Activated gamma-delta T cell treated with anti-CD3 and anti-CD28 coated beads, Interleukin-2, amount 50 U/mL, for 16 hours (primary cell): ENCODE measurements around the gene SPATS2.

ENCODE experiments used
- DNase-seq: peaks from one replicate; pipeline ENCODE4 v3.0.0-alpha.2; 2020; ENCODE audit warnings: low read depth

SPATS2 gene

DNA sequence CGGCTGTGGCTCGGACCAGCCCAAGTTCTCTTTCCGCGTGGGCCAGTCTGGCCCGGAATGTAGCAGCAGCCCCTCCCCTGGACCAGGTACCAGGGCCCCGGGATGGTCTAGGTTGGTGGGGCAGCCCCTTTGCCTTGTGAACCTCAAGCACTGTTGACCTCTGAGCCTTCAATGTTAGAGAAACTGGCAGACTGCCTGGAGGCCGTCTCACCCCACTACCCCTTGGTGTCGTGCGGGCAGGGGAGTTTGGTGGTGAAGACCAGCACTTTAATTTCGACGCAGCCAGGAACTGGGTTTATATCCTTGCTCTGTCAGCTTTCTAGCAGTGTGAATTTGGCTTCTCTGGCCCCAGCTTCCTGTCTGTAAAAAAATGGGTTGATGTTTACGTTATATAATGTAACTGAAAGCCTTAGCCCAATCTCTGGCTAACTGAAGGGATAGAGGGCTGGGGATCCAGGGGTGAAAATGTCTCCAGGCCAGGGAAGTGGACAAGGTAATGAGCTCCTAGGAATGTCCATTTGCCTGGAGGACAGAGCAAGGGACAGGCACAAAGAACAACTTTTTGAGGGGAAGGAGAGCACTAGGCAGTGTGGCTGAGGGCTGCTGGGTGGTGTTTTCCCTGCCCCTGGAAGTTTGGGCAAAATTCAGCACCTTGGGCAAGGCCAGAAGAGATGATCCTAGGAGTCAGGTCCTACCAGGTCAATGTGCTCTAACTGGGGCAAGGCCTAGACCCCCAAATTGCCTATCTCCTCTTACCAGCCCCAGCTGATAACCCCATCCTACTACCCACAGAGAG is 189.3 kb downstream of the SPATS2 start:
- DNase-seq: no peak

GRCh38 chr12:49557187-49557916 is 190.1 kb downstream of the SPATS2 start:
- no peak for DNase-seq

DNA sequence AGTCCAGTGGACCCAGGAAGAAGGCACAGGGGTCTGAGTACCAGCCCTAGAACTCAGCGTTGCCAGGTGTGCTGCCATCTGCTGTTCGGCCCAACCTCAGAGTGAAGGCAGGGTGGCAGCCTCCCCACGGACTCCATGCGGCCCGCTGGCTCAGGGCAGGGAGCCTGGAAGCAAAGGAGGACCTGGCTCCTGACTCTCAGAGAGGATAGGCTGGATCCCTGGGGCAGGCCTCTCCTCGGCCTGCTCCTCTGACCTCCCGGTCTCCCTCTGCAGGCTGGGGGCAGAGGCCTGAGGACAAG is 190.6 kb downstream of the SPATS2 start:
- no peak for DNase-seq

DNA sequence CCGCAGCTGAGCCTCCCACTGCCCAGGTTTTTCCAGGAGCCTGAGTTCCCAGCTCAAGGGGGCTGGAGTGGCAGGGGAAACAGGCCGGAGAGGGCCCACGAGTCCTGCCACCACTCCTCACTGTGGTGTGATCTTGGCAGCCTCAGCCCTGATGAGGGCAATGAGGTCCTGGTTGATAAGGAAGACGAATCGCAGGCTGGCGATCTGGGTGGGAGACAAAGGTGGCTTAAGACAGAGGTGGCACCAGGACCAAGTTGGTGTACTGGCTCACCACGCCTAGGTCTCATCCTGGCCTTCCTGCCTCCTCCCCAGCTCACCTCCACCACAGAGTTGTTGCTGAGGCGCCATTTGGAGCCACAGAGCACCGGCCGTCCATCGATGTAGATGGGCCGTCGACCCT is 191.3 kb downstream of the SPATS2 start:
- no peak for DNase-seq

GRCh38 chr12:49559011-49559675 is 191.9 kb downstream of the SPATS2 start:
- DNase-seq: no peak

DNA sequence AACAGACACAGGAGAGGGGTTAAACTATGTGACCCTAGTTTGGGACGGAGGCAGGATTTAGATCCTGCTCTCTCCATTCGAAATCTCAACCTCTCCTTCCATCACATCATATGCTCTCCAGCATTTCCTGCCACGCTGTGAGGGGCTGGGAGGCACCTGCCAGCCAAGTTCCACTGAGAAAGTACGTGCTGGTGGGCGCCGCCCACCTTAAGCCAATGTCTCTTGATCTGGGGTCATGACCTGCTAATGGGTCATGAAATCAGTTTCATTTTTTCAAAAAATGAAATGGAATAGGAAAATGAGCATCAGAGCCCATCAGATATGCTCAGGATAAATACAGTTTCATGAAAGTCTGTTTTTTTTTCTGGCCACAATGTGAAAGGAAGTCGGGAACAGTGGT is 193.4 kb downstream of the SPATS2 start:
- no peak for DNase-seq

DNA sequence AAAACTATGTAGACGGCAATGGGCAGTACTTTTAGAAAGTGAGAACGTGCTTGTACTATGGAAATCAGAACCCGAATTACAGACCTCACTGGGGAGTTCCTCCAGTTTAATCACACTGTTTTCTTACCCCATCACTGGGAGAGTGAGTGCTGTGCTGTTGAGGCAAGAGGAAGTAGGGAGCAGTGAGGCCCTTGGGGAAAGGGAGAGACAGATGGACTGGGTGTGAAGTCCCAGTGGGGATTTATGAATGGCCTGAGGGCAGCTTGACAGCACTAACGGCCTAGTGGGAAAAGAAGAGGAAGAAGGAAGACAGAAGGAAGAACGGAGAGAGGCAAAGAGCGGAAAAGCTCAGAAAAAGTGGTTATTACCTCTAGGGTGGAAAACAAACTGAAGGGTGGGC is 195.0 kb downstream of the SPATS2 start:
- no peak for DNase-seq

DNA sequence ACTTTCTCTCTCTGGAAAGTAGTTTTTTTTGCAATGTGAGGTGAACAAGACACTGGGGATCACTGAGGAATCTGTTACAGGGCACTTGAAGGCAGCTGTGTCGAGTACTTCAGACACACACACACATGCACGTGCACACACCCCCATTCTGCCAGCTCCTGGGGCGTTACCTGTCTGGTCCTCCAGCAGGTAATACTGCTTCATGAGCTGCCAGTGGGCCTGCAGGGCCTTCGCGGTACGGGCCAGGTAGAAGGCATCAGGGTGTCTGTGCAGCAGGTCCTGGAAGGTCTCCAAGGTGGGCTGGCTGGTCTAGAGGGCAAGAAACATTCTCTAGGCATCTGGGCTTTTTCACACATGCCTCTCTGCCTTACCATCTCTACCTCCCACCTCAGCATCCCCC is 195.6 kb downstream of the SPATS2 start:
- no peak for DNase-seq

GRCh38 chr12:49563951-49564685 is 196.9 kb downstream of the SPATS2 start:
- DNase-seq: no peak

DNA sequence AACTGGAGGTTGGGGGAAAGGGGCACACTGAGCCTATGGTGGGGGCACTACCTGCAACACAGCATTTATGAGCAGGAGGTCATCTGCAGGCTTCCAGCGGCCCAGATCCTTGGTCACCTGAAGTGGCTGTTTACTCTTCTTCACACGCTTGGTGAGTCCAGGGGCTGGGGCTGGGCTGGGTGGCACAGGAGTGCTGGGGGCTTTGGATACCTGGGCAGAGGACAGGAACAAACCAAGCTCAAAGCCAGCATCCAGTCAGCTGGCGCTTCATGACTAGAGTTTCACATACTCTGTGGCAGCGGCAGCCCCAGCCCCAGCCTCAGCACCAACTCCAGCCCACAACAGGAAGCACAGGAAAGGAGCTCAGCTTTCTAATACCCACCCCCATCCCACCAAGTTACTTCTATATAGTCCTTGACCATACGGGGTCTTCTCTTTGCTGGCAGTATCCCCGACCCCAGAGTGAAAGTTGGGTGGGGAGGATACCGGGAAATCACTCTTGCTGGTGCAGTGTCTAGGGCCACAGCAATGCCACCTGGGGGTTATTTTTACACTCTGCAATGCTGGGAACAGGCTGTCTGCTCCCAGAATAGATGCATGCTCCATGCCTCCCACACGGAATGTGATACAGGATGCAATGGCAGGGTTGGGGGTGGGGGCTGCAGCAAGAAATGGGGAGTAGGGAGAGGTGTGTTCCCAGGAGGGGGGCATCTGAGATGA is 197.6 kb downstream of the SPATS2 start:
- no peak for DNase-seq

DNA sequence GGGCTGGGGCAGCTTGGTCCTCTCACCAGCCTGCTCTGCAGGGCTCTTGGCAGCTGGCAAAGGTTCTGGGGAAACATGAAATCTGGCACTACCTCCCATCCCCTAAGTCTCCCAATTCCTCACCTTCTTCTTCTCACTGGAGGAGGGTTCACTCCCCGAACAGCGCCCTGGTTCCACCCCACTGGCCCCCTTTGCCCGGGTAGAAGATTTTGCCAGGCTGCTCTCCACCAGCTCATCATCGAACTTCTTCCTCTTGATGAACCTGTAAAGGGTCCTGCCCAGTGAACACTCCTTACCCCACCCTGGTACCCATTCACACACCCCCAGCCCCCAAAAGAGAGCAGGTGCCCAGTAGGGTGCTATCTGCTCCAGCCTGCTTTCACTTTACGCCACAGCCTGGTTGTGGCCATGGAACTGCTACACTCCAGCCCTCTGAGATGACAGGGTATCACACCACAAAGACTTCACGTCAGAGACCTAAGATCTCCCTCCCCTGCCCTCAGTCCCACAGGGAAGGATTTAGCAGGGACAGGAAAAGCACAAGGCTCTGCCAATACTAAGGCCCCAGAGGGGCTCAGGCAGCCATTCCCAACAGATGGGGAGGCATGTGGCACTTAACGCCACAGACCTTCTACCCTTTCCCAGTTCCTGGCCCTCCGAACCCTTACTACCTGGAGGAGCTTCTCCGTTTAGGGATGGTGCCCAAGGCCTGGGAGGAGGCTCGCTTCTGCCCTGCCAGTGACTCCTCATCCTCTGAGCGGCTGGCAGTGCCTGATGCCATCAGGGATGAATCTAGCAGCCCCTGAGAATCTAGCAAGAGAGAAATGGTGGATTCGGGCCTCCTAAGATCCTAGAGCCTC is 198.4 kb downstream of the SPATS2 start:
- DNase-seq: no peak

DNA sequence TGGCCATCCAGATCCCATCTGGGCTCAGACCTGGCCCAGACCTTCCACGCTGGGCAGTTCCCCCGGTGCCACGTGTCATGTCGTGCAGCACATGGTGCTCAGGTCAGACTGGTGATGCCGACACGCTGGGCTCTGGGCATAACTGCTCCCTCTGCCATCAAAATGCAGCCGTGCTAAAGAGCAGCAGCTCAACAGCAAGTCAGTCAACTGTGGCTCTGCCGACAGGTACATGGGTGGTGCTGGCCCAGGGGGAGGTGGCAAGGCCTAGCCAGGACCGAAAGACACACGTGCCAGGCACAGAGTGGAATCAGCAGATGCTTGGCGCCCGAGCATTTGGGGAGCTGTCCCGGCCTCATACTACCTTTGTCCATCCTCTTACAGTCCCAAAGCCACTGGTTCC is 199.1 kb downstream of the SPATS2 start:
- DNase-seq: no peak

DNA sequence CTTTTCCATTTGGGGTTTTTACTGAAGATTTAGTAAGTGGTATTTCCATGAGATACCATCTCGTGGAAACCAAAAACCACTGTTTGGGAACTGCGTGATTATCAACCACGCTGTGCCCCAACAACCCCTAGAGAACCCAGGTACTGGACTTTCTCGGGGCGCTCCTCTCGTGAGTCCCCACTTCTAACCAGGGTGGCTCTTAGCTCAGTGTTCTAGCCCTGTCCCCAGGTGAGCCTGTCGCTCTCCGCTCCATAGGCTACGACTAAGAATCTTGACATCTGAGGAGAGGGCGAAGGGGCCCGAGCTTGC is 200.0 kb downstream of the SPATS2 start:
- DNase-seq: no peak

GRCh38 chr12:49567611-49568441 is 200.6 kb downstream of the SPATS2 start, which contains the start of gene MCRS1:
MCRS1 (minus strand) TSS chr12:49568142; CDS start chr12:49566731, 1,411 bp downstream.
- peak; percentile 82 for DNase-seq

DNA sequence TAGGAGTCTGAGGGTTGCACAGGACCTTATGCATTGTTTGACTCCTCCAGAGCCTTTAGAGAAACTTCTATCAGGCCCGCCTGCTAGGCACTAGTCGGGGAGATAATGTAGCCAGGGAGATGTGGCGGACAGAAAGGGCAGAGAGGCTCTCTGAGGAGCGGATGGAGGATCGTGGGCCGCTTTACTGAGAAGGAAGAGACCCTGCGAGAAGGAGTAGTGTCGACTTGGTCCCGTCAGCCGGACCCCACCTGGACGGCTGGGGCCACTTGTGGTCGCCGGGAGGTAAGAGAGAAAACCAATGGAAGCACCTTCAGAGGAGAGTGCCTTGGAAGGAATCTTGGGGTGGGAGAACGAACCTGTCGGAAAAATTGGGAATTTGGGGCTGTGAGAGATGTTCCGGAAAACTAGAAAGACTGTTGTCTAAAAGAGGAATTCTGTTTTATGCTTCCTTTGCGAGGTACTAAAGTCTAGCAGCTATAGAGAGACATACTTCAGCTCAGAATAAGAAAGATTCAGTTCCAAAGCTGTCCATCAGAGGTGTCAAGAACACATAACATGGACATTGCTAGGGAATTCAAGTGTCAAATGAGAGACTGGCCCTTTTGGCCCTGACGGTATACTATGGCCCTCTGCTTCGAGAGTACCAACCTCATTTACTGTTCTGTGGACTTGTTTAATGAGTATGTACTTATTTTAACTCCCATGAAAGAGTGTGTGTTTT is 201.3 kb downstream of the SPATS2 start:
- no peak for DNase-seq
